Measurements from ENCODE around the gene PLCH2.
"Not testable (repeated sequence)": the region's sequence is repeated elsewhere in the genome, so short reads cannot be mapped to it uniquely, and the experiment has no call there.

Gene PLCH2

DNA sequence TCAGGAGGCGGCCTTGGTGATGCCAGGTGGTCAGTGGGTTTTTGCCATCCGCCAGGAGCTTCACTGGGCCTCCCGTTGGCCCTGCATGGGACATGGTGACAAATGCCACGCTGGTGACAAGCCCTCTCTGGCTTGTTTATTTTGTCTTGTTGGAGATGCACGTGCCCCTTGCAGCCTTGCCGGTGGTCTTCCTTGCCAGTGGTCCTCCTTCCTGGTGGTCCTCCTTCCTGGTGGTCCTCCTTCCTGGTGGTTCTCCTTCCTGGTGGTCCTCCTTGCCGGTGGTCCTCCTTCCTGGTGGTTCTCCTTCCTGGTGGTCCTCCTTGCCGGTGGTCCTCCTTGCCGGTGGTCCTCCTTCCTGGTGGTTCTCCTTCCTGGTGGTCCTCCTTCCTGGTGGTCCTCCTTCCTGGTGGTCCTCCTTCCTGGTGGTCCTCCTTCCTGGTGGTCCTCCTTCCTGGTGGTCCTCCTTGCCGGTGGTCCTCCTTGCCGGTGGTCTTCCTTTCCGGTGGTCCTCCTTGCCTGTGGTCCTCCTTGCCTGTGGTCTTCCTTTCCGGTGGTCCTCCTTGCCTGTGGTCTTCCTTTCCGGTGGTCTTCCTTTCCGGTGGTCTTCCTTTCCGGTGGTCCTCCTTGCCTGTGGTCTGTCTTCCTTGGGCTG is 16.9 kb upstream of the PLCH2 start:
- in situ Hi-C loops (cut with HindIII; ENCODE audit: low sequenced_read_pairs), result not testable (repeated sequence)

DNA sequence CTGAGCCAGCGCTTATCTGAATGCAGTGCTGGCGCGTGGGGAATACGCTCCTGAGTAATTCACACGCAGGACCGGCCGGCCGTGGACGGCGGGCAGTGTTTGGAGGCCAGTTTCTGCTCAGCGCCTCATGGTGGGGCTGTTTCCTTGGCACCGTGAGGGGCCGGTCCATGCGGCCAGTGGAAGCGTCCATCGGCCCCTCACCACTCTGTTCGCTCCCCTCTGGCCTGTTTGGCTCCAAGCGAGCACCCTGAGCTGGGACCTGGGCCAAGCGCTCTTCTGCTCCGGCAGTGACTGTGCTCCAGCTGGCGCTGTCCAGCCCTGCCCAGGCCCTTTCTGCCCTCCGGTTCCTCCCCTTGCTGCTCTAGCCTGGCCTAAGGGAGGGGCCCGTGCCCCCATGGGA is 16.3 kb upstream of the PLCH2 start:
- in situ Hi-C loops (cut with HindIII; ENCODE audit: low sequenced_read_pairs), result no loop called here

DNA sequence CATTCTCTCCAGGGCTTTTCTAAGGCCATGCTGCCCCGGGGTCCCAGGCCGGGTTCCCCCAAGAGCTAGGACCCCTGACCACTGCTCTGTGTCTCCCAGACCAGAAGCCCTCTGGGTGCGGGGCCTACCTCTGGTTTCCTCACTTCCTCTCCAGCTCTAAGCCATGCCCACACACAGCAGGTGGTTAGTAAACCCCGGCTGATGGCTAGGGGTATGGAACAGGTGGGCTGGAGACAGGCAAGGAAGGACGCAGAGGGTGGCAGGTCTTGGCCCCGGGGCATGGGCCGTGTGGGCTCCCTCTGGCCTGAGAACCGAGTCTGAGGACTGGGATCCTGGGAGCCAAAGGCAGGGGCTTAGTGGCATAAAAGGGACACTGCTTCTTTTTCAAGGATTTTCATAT is 15.9 kb upstream of the PLCH2 start:
- in situ Hi-C loops (cut with HindIII; ENCODE audit: low sequenced_read_pairs), result no loop called here

DNA sequence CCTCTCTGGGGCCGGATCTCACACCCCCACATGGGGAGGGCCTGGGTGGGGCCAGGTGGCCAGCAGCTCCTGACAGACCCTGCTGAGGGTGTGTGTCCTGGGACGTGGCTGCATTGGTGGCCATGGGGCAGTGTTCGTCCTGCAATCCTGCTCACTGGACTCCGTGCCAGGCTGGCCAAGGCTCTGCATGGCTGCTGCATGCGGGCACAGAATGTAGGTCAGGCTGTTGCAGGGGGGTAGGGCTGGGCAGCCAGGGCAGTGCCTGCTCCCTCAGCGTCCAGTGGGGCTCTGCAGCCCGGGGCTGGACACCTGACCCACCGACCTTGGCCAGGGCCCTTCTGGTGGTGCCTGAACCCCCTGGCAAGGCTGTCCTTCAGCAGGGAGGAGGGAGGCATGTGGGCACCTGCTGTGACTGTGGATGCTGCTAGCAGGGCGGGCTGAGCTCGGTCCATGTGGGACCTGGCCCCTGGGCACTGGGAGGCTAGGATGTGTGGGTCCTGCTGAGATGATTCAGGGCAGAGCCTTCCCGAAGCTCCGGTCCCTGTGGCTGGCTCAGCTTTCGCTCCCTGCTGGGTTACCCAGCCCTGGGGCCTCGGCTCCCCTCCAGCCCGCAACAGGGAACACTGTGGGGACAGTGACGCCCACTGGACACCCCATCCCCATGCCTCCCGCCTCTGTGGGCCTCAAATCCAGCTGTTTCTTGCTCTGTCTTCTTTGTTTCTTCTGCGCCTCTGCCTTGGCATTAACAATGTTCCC is 14.9 kb upstream of the PLCH2 start:
- in situ Hi-C loops (cut with HindIII; ENCODE audit: low sequenced_read_pairs), result no loop called here

DNA sequence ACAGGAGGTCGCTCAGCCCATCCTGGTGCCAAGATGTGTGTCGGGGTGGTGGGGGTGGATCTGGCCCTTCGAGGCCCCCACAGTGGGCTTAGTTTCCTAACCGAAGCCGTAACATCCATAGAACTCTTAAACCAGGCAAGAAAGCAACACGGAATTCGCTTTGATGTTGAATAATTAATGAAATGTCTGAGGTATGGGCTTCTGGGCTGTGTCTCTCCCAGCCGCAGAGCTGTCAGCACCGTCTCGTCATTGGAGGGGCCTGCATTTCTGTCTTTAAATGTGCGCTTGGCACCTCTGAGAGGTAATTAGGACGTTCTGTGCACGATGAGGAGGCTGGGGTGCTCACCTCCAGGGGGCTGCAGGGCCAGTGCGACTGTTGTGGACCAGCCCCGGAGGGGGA is 13.3 kb upstream of the PLCH2 start:
- in situ Hi-C loops (cut with HindIII; ENCODE audit: low sequenced_read_pairs), result no loop called here

DNA sequence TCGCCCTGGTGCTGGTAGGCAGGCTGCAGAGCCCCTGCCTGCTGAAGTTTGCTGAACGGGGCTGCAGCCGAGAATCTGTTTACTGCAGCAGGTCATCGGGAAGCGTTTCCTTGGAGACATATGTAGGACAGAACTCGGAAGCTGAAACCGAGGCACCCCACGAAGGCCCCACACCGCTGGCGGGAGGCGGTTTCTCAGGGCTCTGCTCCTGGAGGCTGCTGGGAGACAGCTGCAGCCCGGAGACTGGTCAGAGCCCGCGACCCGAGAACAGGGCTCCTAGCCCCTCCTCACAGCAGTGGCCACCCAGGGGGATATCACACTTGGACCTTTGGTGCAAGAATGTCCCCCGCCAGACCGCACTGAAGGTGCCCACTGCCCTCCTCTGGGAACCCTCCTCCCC is 12.7 kb upstream of the PLCH2 start:
- in situ Hi-C loops (cut with HindIII; ENCODE audit: low sequenced_read_pairs), result no loop called here

DNA sequence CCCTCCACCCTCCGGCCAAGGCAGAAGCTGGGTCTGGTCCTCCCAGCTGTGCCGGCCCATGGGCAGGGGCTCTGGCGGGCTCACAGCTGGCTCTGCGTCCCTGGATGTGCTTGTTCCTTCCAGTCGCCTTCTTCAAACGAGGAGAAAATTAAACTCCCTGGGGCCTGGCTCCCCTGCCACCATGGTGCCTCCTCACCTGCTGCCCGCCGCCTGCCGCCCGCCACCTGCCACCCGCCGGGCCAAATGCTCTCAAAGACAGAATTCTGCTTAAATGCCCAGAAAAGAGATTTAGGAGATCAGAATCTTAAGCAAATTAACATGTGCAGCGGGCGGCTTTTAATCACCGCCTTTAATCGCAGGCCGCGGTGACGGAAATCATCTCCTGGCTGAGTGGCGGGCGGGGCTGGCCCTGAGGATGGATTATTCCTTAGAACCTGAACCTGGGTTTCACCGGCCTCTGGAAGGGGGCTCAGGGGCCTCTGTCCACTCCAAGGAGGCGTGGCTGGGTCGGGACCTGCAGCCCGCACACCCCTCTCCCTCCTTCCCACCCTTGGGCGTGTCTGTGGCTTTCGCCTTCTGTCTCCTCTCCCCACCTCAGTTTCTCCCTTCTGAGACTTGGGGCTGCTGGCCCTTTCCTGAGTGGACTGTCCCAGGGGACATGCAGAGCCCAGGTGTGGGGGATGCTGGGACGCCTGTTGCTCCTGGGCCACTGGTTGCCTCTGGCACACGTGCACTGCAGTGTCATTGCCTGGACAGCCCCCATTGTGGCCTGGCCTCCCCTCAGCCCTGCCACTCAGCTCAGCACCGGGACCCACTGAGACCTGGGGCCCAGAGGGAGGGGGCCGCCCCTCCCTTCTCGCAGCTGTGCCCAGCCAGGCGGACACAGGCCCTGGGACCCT is 10.5 kb upstream of the PLCH2 start:
- in situ Hi-C loops (cut with HindIII; ENCODE audit: low sequenced_read_pairs), result no loop called here

DNA sequence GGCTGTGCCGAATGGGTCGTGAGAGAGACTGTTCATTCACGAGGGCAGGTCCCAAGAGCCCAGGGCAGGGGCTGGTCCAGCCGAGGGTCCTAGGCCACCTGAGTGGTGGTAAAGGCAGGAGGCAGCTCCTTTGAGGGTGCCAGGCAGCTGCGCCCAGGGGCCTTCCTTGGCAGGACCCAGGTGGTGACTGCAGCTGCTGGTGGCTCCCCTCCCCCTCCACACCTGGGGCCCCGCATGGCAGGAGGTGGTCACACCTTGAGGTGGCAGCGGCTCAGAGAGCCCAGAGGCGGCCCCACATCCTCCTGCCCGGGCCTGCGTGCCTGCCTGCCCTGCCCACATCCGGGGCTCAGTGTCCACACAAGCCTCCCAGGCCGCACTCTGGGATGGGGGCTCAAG is 9.8 kb upstream of the PLCH2 start:
- in situ Hi-C loops (cut with HindIII; ENCODE audit: low sequenced_read_pairs), result no loop called here

DNA sequence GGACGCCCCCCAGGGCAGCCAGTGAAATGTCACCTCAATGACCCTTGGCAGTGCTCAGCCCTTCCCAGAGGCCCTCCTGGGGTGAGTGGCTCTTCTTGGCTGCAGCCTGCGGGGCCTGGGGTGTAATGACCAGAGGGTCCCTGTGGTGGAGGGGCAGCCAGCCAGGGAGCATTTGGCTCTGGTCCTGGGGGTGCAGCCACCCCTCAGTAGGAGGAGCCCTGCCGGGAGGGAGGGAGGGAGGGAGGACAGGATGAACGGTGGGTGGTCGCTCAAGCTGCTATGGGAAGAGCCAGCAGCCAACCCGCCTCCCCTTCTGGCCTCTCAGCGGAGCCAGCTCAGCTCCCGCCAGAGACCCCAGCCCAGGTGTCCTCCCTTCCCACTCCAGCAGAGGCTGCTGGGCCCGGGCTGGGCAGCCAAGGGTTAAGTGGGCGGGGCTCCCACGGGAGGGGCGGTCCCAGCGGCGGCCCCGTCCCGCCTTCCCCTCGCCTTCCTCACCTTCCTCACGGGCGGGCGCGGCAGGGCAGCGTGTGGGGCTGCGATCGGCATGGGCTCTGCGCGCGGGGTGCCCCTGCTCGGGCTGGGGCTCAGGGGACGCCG is 9.0 kb upstream of the PLCH2 start:
- in situ Hi-C loops (cut with HindIII; ENCODE audit: low sequenced_read_pairs), result no loop called here

DNA sequence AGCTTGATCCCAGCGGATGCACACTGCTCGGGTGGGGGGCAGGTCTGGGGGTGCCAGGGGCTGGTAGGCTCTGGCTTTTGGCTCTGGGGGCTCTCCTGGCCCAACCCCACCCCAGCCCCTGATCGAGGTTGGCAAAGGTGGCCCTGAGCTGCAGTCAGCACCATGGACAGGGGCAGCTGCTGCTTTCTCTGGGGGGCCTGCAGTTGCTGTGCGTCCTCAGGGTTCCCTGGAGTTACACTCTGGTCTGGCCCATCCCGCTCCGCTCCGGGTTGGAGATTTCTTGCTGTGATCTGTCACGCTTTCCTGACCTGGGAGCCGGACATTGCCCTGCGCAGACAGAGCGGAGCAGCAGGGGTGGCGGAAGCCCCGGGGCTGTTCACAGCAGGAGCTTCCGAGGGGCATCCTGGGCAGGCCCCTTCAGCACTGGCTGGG is 8.0 kb upstream of the PLCH2 start:
- in situ Hi-C loops (cut with HindIII; ENCODE audit: low sequenced_read_pairs), result no loop called here

DNA sequence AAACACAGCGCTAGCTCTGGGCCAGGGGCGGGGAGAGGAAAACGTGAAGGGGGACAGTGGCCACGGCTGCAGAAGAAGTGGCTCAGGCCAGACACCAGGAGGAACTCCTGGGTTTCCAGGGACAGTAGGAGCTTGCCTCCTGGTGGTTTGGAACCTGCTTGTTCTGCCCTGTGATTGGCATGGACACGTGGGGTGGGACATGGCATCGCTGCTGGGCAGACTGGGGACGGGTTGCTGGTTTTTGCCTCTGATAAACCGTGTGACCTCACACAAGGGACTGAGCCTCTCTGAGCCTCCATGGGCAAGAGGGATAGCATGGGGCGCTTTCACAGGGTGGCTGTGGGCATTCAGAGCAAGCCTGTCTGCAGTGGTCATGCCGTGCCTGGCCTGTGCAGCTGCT is 7.5 kb upstream of the PLCH2 start:
- in situ Hi-C loops (cut with HindIII; ENCODE audit: low sequenced_read_pairs), result no loop called here

DNA sequence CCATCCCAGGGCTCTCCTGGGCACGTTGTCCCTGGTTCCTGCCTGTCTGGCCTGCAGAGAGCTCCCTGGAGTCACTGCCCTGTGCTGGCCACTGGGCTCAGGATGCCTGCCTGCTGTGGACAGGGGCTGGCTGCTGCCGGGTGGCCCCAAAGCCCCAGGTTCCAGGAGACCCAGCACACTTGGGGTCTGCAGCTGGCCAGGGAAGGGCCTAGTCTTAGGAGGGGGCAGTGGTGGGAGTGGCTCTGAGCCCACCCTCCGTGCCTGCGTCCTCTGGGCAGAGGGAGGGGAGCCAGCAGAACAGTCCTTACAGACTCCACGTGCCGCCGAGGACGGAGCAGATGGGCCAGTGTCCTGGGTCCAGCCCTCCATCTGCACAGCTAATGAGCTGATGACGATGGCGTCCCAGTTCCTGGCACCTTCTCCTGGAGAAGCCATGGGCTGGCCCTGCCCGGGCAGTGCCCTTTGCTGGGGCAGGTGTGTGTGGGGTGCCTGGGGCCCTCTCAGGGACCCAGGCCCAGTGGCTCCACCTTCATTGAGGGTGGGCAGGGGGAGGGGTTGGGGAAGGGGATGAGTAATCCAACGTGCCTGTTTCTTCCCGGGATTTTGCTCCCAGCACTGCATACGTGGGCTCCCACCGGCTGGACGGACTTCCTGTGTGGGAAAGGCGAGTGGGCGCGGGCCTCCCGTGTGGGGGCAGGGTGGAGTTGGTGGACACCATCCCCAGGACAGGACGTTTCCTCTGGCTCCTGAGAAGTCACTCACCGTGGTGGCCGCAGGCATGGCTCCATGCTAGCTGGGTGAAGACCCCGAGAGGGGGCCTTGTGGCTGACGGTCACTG is 6.8 kb upstream of the PLCH2 start:
- in situ Hi-C loops (cut with HindIII; ENCODE audit: low sequenced_read_pairs), result no loop called here

DNA sequence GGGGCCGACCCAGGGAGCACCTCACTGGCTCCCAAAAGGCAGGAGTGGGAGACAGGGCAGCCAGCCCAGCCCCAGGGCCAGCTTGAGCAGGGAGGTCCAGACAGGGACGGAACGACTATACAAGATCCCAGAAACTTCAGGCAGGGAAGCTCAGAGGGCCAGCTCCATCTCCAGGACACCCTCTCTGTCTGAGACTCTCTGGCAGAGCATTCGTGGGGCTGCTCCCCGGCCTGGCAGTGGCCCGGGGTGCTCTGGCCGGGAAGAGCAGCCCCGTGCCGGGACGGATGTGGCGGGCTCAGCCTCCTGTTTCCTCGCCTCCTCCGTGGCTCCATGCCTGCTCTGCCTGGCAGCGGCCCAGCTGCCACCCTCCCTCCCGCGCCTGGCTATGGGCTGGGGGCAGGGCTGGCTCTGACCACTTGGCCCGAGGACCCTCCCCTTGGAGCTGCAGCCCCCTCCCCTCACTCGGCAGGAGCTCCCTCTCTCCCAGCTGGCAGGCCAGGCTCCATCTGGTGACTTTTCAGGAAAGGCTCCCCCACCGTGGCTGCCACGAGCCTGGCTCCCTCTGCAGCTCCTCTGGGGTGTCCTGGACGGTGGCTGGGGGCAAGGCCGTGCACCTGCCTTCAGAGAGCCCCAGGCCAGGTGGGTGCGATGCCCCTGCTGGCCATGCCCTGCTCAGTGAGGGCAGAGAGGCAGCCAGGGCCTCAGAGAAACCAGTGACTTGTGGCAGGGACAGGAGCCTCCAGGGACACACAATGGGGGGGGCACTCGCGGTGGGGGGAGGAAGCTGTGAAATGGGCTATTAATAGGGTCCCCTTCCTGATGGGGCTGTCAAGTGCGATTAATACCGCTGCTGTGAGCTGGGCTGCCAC is 5.6 kb upstream of the PLCH2 start:
- in situ Hi-C loops (cut with HindIII; ENCODE audit: low sequenced_read_pairs), result no loop called here

DNA sequence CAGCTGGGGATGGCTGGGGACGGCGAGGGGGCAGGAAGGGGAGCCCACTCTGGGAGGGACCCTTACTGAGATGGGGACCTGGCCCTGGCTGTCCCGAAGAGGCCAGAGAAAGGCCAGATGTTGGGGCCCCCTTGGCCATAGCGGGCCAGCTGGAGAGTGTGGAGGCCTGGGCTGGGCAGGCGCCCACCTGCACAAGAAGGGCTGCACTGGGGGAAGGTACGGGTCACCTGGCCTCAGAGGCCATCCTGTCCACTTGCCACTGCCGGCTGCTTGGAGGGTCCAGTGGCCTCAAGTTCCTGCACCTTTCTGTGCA is 5.0 kb upstream of the PLCH2 start:
- in situ Hi-C loops (cut with HindIII; ENCODE audit: low sequenced_read_pairs), result no loop called here

DNA sequence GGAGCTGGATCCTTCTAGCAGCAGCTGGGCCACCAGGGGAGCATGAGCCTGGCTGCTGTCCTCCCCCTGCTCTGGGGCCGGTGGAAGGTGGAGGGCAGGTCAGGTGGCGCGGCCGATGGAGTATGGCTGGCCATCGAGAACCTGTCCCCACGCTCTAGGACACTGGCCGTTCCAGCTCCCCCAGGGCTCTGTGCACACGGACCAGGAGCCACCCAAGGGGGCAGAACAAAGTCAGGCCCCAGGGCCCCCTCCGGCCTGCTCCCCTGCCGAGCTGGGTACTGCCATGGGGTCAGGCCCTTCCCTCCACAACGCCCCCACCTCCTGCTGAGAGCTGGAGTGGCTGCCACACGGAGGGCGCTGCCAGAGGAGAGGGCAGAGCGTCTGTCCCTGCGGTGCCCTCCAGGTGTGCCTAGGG is 4.5 kb upstream of the PLCH2 start:
- in situ Hi-C loops (cut with HindIII; ENCODE audit: low sequenced_read_pairs), result no loop called here

DNA sequence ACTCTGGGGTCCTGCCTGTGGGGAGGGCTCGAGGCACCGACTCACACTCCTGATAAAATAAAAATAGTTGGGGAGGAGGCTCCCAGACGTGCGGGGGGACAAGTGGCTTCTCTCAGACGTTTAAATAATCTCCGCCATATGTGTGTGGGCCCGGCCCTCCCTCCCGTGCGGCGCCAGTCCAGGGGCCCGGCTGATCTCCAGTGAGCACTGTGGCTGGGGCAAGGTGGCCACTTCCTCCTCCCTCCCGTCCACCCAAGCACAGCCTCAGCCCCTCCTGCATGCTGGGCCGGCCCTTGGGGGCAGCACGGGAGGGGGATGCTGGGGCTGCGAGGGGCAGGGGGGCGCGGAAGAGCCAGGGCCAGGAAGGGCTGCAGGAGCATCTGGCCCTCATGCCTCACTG is 4.0 kb upstream of the PLCH2 start:
- in situ Hi-C loops (cut with HindIII; ENCODE audit: low sequenced_read_pairs), result no loop called here

DNA sequence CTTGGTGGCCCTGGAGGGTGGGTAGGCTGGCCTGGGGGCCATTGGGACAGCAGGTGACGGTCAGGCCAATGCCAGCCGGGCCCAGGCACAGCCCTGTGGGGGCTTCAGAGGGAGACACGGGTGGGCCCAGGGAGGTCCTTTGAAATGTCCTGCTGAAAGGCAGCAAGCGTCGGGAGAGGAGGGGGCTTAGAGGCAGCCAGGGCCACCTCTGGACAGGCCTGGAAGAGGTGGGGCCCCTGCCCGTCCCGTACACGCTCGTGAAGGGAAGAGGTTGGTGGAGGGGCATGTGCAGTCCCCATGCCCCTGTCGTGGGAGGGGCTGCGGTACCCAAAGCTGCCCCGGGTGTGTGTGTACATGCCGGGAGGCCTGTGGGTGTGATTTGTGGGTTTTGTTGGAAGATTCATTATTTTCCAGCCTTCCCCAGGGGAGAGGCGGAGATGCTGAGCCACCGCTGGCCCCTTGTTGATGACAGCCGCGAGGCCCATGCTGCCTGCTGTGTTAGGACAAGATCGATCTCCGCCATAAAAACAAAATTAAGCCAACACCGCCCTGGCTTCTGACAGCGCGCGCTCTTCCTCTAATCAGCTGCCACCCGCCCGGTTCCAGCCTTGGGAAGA is 3.4 kb upstream of the PLCH2 start:
- in situ Hi-C loops (cut with HindIII; ENCODE audit: low sequenced_read_pairs), result no loop called here

DNA sequence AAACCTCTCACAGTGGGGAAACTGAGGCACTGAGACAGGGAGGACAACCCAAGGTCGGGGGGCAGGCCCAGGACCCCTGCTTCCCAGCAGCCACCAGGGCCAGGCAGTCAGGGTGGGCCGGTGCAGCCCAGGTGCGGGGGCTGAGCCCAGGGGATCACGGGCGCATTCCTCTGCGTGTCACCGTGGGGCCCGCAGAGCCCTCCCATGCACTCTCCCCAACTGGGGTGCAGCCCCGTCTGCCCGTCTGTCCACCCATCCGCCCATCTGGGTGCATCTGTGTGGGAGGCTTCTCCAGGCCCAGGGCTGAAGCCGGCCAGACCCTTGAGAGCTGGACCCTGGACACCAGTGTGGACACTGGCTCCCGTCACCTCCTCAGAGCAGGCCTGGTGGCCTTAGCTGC is 2.9 kb upstream of the PLCH2 start:
- in situ Hi-C loops (cut with HindIII; ENCODE audit: low sequenced_read_pairs), result no loop called here

DNA sequence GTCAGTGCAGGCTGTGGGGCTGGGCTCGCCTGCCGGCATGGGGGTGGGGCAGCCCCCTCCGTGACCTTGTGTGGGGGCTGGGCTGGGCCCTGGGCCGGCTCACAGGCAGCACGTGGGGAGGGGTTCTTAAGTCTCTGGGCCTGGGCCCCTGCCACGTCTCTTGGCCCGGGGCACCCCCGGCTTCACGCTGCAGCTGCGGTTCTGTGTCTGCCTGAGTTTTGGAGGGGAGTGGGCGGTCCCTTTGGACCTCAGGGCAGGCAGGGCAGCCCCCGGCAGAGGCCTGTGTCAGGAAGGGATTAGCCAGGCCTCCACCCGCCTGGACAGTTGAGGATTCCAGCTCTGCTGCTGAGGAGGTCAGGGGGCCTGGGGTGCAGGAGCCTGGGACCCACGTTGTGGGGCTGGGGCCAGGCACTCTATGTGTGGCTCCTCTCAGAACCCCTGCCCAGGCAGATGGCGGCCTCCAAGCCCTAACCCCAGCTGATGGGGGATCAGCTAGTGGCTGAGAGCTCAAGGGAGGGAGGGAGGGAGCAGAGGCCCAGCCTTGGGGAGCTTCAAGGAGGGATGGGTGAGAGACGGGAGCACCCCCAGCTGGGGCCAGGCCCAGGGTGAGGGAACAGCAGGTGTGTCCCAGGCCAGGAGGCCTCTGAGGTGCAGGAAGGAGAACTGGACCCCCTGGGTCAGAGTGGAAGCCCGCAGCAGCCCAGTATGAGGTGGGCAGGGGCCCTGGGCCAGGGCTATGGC is 1.8 kb upstream of the PLCH2 start:
- in situ Hi-C loops (cut with HindIII; ENCODE audit: low sequenced_read_pairs), result no loop called here

All from DLD1 (cell line).